GM12891 (cell line): ENCODE data around the gene SNX20.

Experiments used
- POLR2A ChIP-seq: IDR thresholded peaks from 2 replicates; pipeline ENCODE4 v1.6.1; 2011; ENCODE audit warnings: low read depth, low read length, control low read depth
- POLR2AphosphoS5 ChIP-seq: IDR thresholded peaks from 2 replicates; pipeline ENCODE4 v1.6.1; 2011; ENCODE audit warnings: low read depth, low read length, control low read depth
- POU2F2 ChIP-seq: IDR thresholded peaks from 2 replicates; pipeline ENCODE4 v1.6.1; 2011; ENCODE audit warnings: low read depth, mild to moderate bottlenecking, control low read depth, low read length, moderate library complexity
- SPI1 ChIP-seq: IDR thresholded peaks from 2 replicates; pipeline ENCODE4 v1.6.1; 2011; ENCODE audit warnings: low read depth, low read length, control low read depth
- TAF1 ChIP-seq: IDR thresholded peaks from 2 replicates; pipeline ENCODE4 v1.6.1; 2011; ENCODE audit warnings: low read depth, low read length, control low read depth

- TF ChIP-seq TAF1 (no peak), POLR2A (no peak), POLR2AphosphoS5 (no peak), SPI1 (peak; percentile 38; the same call in 1 of the 2 replicates), POU2F2 (no peak)
Measured at GRCh38 chr16:50678531-50678930, 2.6 kb downstream of the SNX20 start.
